ENCODE measurements around the gene ACTL6B.
"Not testable (repeated sequence)": the region's sequence is repeated elsewhere in the genome, so short reads cannot be mapped to it uniquely, and the experiment has no call there.

ACTL6B gene

GRCh38 chr7:100667331-100668068 lies 11.3 kb upstream of the ACTL6B start:
- no peaks in the 10 kb centered on the region for H3K4me1 Mint-ChIP-seq
- no peak for TF ChIP-seq CTCF (IDR thresholded peaks at IDR 0.05; ENCODE audit: unreplicated experiment in 3 of 3)
- H3K9me3 Mint-ChIP-seq = no peaks in the 10 kb centered on the region
- no peak overlapping the region for H3K27ac Mint-ChIP-seq
- H3K4me3 Mint-ChIP-seq = no peak overlapping the region
- no peaks in the 10 kb centered on the region for H3K36me3 Mint-ChIP-seq (ENCODE audit: low read depth)
- peaks cover 36% of the 10 kb centered on the region for H3K27me3 Mint-ChIP-seq (ENCODE audit: low read depth)

- no peak for TF ChIP-seq CTCF (IDR thresholded peaks at IDR 0.05; ENCODE audit: unreplicated experiment in 3 of 3)
- Mint-ChIP-seq H3K4me1 (no peaks in the 10 kb centered on the region), H3K27ac (no peak overlapping the region), H3K9me3 (no peaks in the 10 kb centered on the region), H3K36me3 (ENCODE audit: low read depth) (no peaks in the 10 kb centered on the region), H3K27me3 (ENCODE audit: low read depth) (peaks cover 29% of the 10 kb centered on the region), H3K4me3 (no peak overlapping the region)
These were observed 9.0 kb upstream of the ACTL6B start for GRCh38 chr7:100665168-100665726.

GRCh38 chr7:100662194-100662776 lies 6.0 kb upstream of the ACTL6B start:
- not testable (repeated sequence) for H3K9me3 Mint-ChIP-seq; H3K4me3 Mint-ChIP-seq; H3K36me3 Mint-ChIP-seq (ENCODE audit: low read depth); H3K27ac Mint-ChIP-seq; H3K4me1 Mint-ChIP-seq
- H3K27me3 Mint-ChIP-seq (ENCODE audit: low read depth) = peaks cover 34% of the 10 kb centered on the region

- Mint-ChIP-seq H3K4me3 (peak overlapping the region in 1 of 3 experiments; percentile 62), H3K9me3 (peaks cover 6% of the 10 kb centered on the region), H3K36me3 (ENCODE audit: low read depth) (no peaks in the 10 kb centered on the region), H3K27me3 (ENCODE audit: low read depth) (peaks cover 44% of the 10 kb centered on the region), H3K27ac (no peak overlapping the region), H3K4me1 (no peaks in the 10 kb centered on the region)
- TF ChIP-seq CTCF (IDR thresholded peaks at IDR 0.05; ENCODE audit: unreplicated experiment in 3 of 3) = no peak
These were observed 1.1 kb downstream of the ACTL6B start for GRCh38 chr7:100654908-100655831.

GRCh38 chr7:100649826-100650565 lies 6.3 kb downstream of the ACTL6B start:
- Mint-ChIP-seq H3K36me3 (ENCODE audit: low read depth) (no peaks in the 10 kb centered on the region), H3K4me3 (no peak overlapping the region)

More at GRCh38 chr7:100649826-100650565, 6.3 kb downstream of the ACTL6B start:
- Mint-ChIP-seq H3K27me3 (ENCODE audit: low read depth) (peaks cover 33% of the 10 kb centered on the region), H3K9me3 (peaks cover 5% of the 10 kb centered on the region), H3K27ac (no peak overlapping the region), H3K4me1 (no peaks in the 10 kb centered on the region)
- TF ChIP-seq CTCF (IDR thresholded peaks at IDR 0.05; ENCODE audit: unreplicated experiment in 3 of 3) = no peak

All from nephron (organoid).